HEK293T (cell line): ENCODE results near the gene SORCS3.

ENCODE experiments used
- ARNT ChIP-seq: fragments of 450-650 bp; IDR thresholded peaks from 2 replicates; pipeline ENCODE4 v1.6.1; 2017; ENCODE audit warnings: mild to moderate bottlenecking
- FOXK2 ChIP-seq: fragments of 450-650 bp; IDR thresholded peaks from 2 replicates; pipeline ENCODE4 v1.6.1; 2016; ENCODE audit warnings: mild to moderate bottlenecking
- SP1 ChIP-seq: fragments of 450-650 bp; IDR thresholded peaks from 2 replicates; pipeline ENCODE4 v1.6.1; 2017
- SUZ12 ChIP-seq: fragments of 450-650 bp; IDR thresholded peaks from 2 replicates; pipeline ENCODE4 v1.6.1; 2016; ENCODE audit warnings: mild to moderate bottlenecking
- TARDBP ChIP-seq: fragments of 450-650 bp; IDR thresholded peaks from 2 replicates; pipeline ENCODE4 v1.6.1; 2016

DNA sequence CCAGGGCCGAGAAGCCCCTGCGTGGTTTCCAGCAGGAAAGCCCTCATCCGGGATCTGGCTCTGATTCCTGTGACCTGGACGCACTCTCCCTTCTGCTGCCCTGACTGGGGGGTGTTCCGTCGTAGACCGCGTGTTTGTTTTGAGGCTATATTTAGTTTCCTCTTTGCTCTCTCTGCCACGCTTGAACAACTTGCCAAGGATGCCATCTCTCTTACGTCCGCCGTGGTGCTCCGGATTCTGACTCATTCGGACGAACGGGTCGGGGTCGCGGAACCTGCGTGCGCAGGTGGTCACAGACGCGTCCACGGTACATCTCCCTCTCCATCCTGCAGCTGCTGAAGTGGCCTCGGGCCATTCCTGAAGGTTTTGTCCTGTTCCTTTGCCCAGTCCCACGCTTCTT is 10.4 kb upstream of the SORCS3 start:
- TF ChIP-seq SP1 (no peak), FOXK2 (no peak), SUZ12 (no peak), ARNT (no peak), TARDBP (no peak)
